HCT116 (cell line): Measurements from ENCODE around the gene MAGEH1. TPM values are rescaled to one million over a fixed set of nuclear protein-coding genes. Genes with fewer than 3 reads are reported as not detected.
"Not testable (repeated sequence)": the region's sequence is repeated elsewhere in the genome, so short reads cannot be mapped to it uniquely, and the experiment has no call there.

Source experiments
- ATAC-seq: fragments of 200-7000 bp; cut with Tn5 transposase; 2 replicates; pipeline ENCODE4 v1.9.1; 2020; ENCODE audit warnings: mild to moderate bottlenecking, moderate library complexity
- BruUV-seq: library from RNA; stranded (reverse); fragments of 400-500 nt; replicated peaks from 2 replicates; lab custom pipeline; 2021; lab: Mats Ljungman, UMichigan
- CTCF ChIA-PET: fragments of 300-600 bp; sonication (Branson Sonifier 250); formaldehyde crosslinking; loops from one replicate; lab custom pipeline; 2021; ENCODE audit warnings: antibody characterized with exemption; lab: Charles Lee
- POLR2A ChIA-PET: fragments of 300-600, 350-600 bp; sonication (Branson Sonifier 250); formaldehyde crosslinking; loops from one replicate; lab custom pipeline; 2021; ENCODE audit warnings: antibody characterized with exemption; lab: Charles Lee
- RAD21 ChIA-PET, 2 experiments: fragments of 300-600 bp; sonication (Branson Sonifier 250); formaldehyde crosslinking; loops; one replicate each; lab custom pipeline; 2023; ENCODE audit warnings: low total read pairs in 2 of 2; ENCODE audit not compliant: uncharacterized antibody in 2 of 2, unreplicated experiment in 2 of 2, low non-redundant PET in 1 of 2; lab: Charles Lee
- DNase-seq: peaks from one replicate; pipeline ENCODE4 v3.0.0-alpha.2; 2010; ENCODE audit warnings: low read depth, low spot score
- H2AFZ ChIP-seq: fragments of 200-600 bp; shearing (Covaris generic), sonication (generic); 2 replicates; pipeline ENCODE4 v1.6.1; 2017; ENCODE audit warnings: low read depth, mixed run types, mixed read lengths, antibody characterized with exemption, low read length; ENCODE audit not compliant: poor library complexity, severe bottlenecking
- H3K27ac ChIP-seq: 2 replicates; pipeline ENCODE4 v1.5.1; 2012; ENCODE audit warnings: low read depth, low read length
- H3K27me3 ChIP-seq: fragments of 200-600 bp; sonication (generic); 2 replicates; pipeline ENCODE4 v1.6.1; 2016; ENCODE audit warnings: mixed run types, low read length, mixed read lengths; ENCODE audit not compliant: insufficient read depth
- H3K36me3 ChIP-seq, 2 experiments: fragments of 200-500 bp in 1 of 2; fragments of 200-600 bp in 1 of 2; sonication (Bioruptor generic) in 1 of 2; sonication (generic) in 1 of 2; 2 replicates each; pipeline versions ENCODE4 v1.5.1 to v1.6.1; 2014 to 2016; ENCODE audit warnings: low read length in 2 of 2, inconsistent platforms in 1 of 2, mixed read lengths in 1 of 2, mixed run types in 1 of 2; ENCODE audit not compliant: insufficient read depth in 2 of 2, control insufficient read depth in 1 of 2
- H3K4me1 ChIP-seq, 2 experiments: fragments of 200-600 bp in 1 of 2; sonication (generic) in 1 of 2; 2 replicates each; pipeline versions ENCODE4 v1.5.1 to v1.6.1; 2012 to 2017; ENCODE audit warnings: low read length in 2 of 2, inconsistent platforms in 1 of 2, mild to moderate bottlenecking in 1 of 2, mixed read lengths in 1 of 2, mixed run types in 1 of 2, moderate library complexity in 1 of 2; ENCODE audit not compliant: insufficient read depth in 2 of 2, control insufficient read depth in 1 of 2
- H3K4me2 ChIP-seq: fragments of 200-600 bp; sonication (generic); 2 replicates; pipeline ENCODE4 v1.6.1; 2017; ENCODE audit warnings: mixed run types, low read length, mixed read lengths
- H3K4me3 ChIP-seq, 2 experiments: fragments of 200-600 bp in 1 of 2; sonication (generic) in 1 of 2; replicated peaks in 1 of 2; 2 replicates each; pipeline ENCODE4 v1.5.1; 2011 to 2016; ENCODE audit warnings: low read length in 2 of 2, control low read depth in 1 of 2, low read depth in 1 of 2, mild to moderate bottlenecking in 1 of 2, mixed read lengths in 1 of 2, mixed run types in 1 of 2
- H3K79me2 ChIP-seq: fragments of 200-600 bp; sonication (generic); 2 replicates; pipeline ENCODE4 v1.6.1; 2017; ENCODE audit warnings: mild to moderate bottlenecking, mixed run types, low read length, moderate library complexity, mixed read lengths; ENCODE audit not compliant: insufficient read depth
- H3K9ac ChIP-seq: fragments of 200-600 bp; sonication (generic); 2 replicates; pipeline ENCODE4 v1.6.1; 2016; ENCODE audit warnings: low read length, mixed read lengths
- H3K9me2 ChIP-seq: fragments of 200-600 bp; sonication (generic), shearing (Covaris generic); 2 replicates; pipeline ENCODE4 v1.6.1; 2017; ENCODE audit warnings: mixed run types, mild to moderate bottlenecking, moderate library complexity; ENCODE audit not compliant: insufficient read depth
- H3K9me3 ChIP-seq, 2 experiments: fragments of 200-500 bp in 1 of 2; fragments of 200-600 bp in 1 of 2; sonication (Bioruptor generic) in 1 of 2; sonication (generic) in 1 of 2; 2 replicates each; pipeline ENCODE4 v1.6.1; 2014 to 2017; ENCODE audit warnings: low read length in 2 of 2, mixed read lengths in 2 of 2, inconsistent platforms in 1 of 2, low read depth in 1 of 2, mild to moderate bottlenecking in 1 of 2, mixed run types in 1 of 2, moderate library complexity in 1 of 2; ENCODE audit not compliant: control insufficient read depth in 1 of 2, insufficient read depth in 1 of 2
- H4K20me1 ChIP-seq: fragments of 200-600 bp; sonication (generic), shearing (Covaris generic); 2 replicates; pipeline ENCODE4 v1.6.1; 2017; ENCODE audit warnings: mixed run types, mild to moderate bottlenecking, moderate library complexity; ENCODE audit not compliant: insufficient read depth
- CBX3 ChIP-seq: IDR thresholded peaks from 2 replicates; pipeline ENCODE4 v1.6.1; 2012; ENCODE audit warnings: low read depth
- ELF1 ChIP-seq: IDR thresholded peaks from 2 replicates; pipeline ENCODE4 v1.6.1; 2012; ENCODE audit warnings: low read depth, borderline replicate concordance
- TCF7L2 ChIP-seq: IDR thresholded peaks from 2 replicates; pipeline ENCODE4 v1.7.0; 2011; ENCODE audit warnings: borderline replicate concordance, inconsistent platforms; ENCODE audit not compliant: insufficient read depth, insufficient read length; ENCODE audit errors: extremely low read depth
- ZBTB33 ChIP-seq: IDR thresholded peaks from 2 replicates; pipeline ENCODE4 v1.6.1; 2011; ENCODE audit warnings: mild to moderate bottlenecking, low read length, moderate library complexity; ENCODE audit not compliant: insufficient replicate concordance; ENCODE audit errors: extremely low read depth
- intact Hi-C: fragments of 100-400 bp; cut with micrococcal nuclease; formaldehyde crosslinking; loops from 2 replicates; pipeline ENCODE4 v1.10.0; 2022
- total RNA-seq: library from RNA; stranded (reverse); gene quantifications from one replicate; pipeline ENCODE4 v1.2.1, GENCODE V29; 2021; ENCODE audit not compliant: unreplicated experiment
- TF ChIP-seq, protein P1 (sequence below), 3 experiments: fragments of 200-600 bp in 1 of 3; sonication (generic) in 1 of 3; IDR thresholded peaks in 2 of 3; conservative IDR thresholded peaks in 1 of 3; 2 replicates each; pipeline ENCODE4 v1.5.1; 2012 to 2017; ENCODE audit warnings: low read depth in 2 of 3, low read length in 2 of 3, antibody characterized with exemption in 1 of 3, borderline replicate concordance in 1 of 3, control low read depth in 1 of 3, mild to moderate bottlenecking in 1 of 3, mixed read lengths in 1 of 3, mixed run types in 1 of 3, moderate library complexity in 1 of 3; ENCODE audit not compliant: insufficient read depth in 1 of 3

MAGEH1 gene
- total RNA-seq, 1 experiment from 2014 or later: 0.20 TPM

DNA sequence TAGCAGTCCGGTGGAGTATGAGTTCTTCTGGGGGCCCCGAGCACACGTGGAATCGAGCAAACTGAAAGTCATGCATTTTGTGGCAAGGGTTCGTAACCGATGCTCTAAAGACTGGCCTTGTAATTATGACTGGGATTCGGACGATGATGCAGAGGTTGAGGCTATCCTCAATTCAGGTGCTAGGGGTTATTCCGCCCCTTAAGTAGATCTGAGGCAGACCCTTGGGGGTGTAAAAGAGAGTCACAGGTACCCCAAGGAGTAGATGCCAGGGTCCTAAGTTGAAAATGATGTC, 852 bp downstream of the MAGEH1 start:
- CTCF ChIA-PET: no interaction called here
- H3K4me3 ChIP-seq: no peak overlapping the region
- no peaks in the 10 kb centered on the region for H3K79me2 ChIP-seq
- ATAC-seq: no peak
- H3K9ac ChIP-seq: no peak overlapping the region
- no peak for TF ChIP-seq CBX3
- no peak for TF ChIP-seq ZBTB33
- TF ChIP-seq TCF7L2: no peak
- TF ChIP-seq, protein P1, sequence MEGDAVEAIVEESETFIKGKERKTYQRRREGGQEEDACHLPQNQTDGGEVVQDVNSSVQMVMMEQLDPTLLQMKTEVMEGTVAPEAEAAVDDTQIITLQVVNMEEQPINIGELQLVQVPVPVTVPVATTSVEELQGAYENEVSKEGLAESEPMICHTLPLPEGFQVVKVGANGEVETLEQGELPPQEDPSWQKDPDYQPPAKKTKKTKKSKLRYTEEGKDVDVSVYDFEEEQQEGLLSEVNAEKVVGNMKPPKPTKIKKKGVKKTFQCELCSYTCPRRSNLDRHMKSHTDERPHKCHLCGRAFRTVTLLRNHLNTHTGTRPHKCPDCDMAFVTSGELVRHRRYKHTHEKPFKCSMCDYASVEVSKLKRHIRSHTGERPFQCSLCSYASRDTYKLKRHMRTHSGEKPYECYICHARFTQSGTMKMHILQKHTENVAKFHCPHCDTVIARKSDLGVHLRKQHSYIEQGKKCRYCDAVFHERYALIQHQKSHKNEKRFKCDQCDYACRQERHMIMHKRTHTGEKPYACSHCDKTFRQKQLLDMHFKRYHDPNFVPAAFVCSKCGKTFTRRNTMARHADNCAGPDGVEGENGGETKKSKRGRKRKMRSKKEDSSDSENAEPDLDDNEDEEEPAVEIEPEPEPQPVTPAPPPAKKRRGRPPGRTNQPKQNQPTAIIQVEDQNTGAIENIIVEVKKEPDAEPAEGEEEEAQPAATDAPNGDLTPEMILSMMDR (IDR thresholded peaks at IDR 0.05 in 2 of 3, conservative IDR thresholded peaks at IDR 0.05 in 1 of 3; ENCODE audit: borderline replicate concordance in 1 of 3, insufficient read depth in 1 of 3, low read depth in 2 of 3, low read length in 2 of 3): no peak
- no peak for TF ChIP-seq ELF1
- RAD21 ChIA-PET: no interaction called here
- H3K4me2 ChIP-seq: no peak overlapping the region
- no peaks in the 10 kb centered on the region for H3K36me3 ChIP-seq
- POLR2A ChIA-PET: no interaction called here
- H3K9me2 ChIP-seq: no peaks in the 10 kb centered on the region
- no peaks in the 10 kb centered on the region; the same call in 1 of the 2 replicates for H3K27me3 ChIP-seq
- intact Hi-C loops: no loop called here
- no TSS peak for BruUV-seq
- no peak for DNase-seq
- no peaks in the 10 kb centered on the region for H3K9me3 ChIP-seq
- H2AFZ ChIP-seq: no peak overlapping the region
- H3K4me1 ChIP-seq: no peaks in the 10 kb centered on the region
- no peak overlapping the region for H3K27ac ChIP-seq
- no peaks in the 10 kb centered on the region for H4K20me1 ChIP-seq

DNA sequence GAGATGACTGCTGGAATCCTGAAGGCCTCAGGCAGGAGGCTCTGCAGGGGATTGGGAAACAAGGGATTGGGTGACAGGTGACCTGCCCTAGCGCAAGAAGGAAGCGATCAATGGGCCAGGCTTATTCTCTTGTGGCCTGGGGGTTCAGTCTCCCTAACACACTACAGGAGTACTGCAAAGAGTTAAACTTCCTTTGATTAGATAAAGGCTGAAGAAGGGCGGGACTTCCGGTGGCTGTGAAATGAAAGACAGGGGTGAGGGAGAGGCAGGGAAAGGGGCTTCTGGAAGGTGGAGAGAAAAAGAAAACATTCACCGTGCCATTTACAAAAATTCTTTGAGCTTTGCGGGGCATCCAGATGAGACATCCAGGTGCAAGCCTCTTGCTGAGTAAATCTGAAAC, 3.8 kb downstream of the MAGEH1 start:
- not testable (repeated sequence) for H3K9me2 ChIP-seq

GRCh38 chrX:55459426-55459825, 7.5 kb downstream of the MAGEH1 start:
- CTCF ChIA-PET, intact Hi-C loops, H3K27ac ChIP-seq, H3K4me3 ChIP-seq, H3K27me3 ChIP-seq, ATAC-seq, H2AFZ ChIP-seq, H3K4me1 ChIP-seq, H3K4me2 ChIP-seq, H3K9me2 ChIP-seq, RAD21 ChIA-PET, DNase-seq, H3K9me3 ChIP-seq, H3K79me2 ChIP-seq, H3K36me3 ChIP-seq, H4K20me1 ChIP-seq, H3K9ac ChIP-seq, POLR2A ChIA-PET, BruUV-seq: not testable (repeated sequence)

More for the DNA sequence above, 3.8 kb downstream of the MAGEH1 start:
- H3K79me2 ChIP-seq, BruUV-seq, CTCF ChIA-PET, POLR2A ChIA-PET, H3K27me3 ChIP-seq, H3K27ac ChIP-seq, H2AFZ ChIP-seq, H4K20me1 ChIP-seq, intact Hi-C loops, H3K9ac ChIP-seq, RAD21 ChIA-PET, H3K4me2 ChIP-seq, ATAC-seq, H3K9me3 ChIP-seq, H3K36me3 ChIP-seq, H3K4me3 ChIP-seq, DNase-seq, H3K4me1 ChIP-seq: not testable (repeated sequence)
